HG02678 (cell line): ENCODE data around the gene CYP4V2.

ENCODE experiments used
- ATAC-seq: cut with Tn5 transposase; IDR thresholded peaks from one replicate; pipeline ENCODE4 v1.9.1; 2021; ENCODE audit warnings: mild to moderate bottlenecking, moderate library complexity; ENCODE audit not compliant: unreplicated experiment

Gene CYP4V2

GRCh38 chr4:186172546-186172945 is 18.8 kb upstream of the CYP4V2 start:
- no peak for ATAC-seq

GRCh38 chr4:186188107-186188506 is 3.3 kb upstream of the CYP4V2 start:
- ATAC-seq = no peak

GRCh38 chr4:186189656-186190055 is 1.7 kb upstream of the CYP4V2 start:
- no peak for ATAC-seq

GRCh38 chr4:186190581-186191199 is 677 bp upstream of the CYP4V2 start:
- peak; percentile 30 for ATAC-seq

- ATAC-seq = peak; percentile 1
These were observed 772 bp downstream of the CYP4V2 start for GRCh38 chr4:186192066-186192612.

- no peak for ATAC-seq
These were observed 2.5 kb downstream of the CYP4V2 start for GRCh38 chr4:186193851-186194250.

GRCh38 chr4:186196063-186196462 is 4.7 kb downstream of the CYP4V2 start:
- ATAC-seq = no peak

- ATAC-seq = no peak
These were observed 9.1 kb downstream of the CYP4V2 start for GRCh38 chr4:186200516-186200915.

GRCh38 chr4:186201010-186201409 is 9.6 kb downstream of the CYP4V2 start:
- no peak for ATAC-seq

GRCh38 chr4:186201535-186202230 is 10.3 kb downstream of the CYP4V2 start:
- ATAC-seq = peak; percentile 90

GRCh38 chr4:186202490-186203140 is 11.2 kb downstream of the CYP4V2 start:
- ATAC-seq = no peak

GRCh38 chr4:186203406-186203805 is 12.0 kb downstream of the CYP4V2 start:
- ATAC-seq = no peak

- peak; percentile 54 for ATAC-seq
These were observed 12.8 kb downstream of the CYP4V2 start for GRCh38 chr4:186204103-186204559.

GRCh38 chr4:186204686-186205085 is 13.3 kb downstream of the CYP4V2 start:
- ATAC-seq = no peak

- no peak for ATAC-seq
These were observed 13.8 kb downstream of the CYP4V2 start for GRCh38 chr4:186205156-186205555.

- no peak for ATAC-seq
These were observed 25.2 kb downstream of the CYP4V2 start for GRCh38 chr4:186216465-186217024.

- no peak for ATAC-seq
These were observed 26.4 kb downstream of the CYP4V2 start for GRCh38 chr4:186217733-186218293.

GRCh38 chr4:186221624-186222023 is 30.3 kb downstream of the CYP4V2 start:
- ATAC-seq = no peak

GRCh38 chr4:186225848-186226247 is 34.5 kb downstream of the CYP4V2 start:
- no peak for ATAC-seq

- ATAC-seq = no peak
These were observed 35.3 kb downstream of the CYP4V2 start for GRCh38 chr4:186226521-186227189.

GRCh38 chr4:186227221-186227620 is 35.9 kb downstream of the CYP4V2 start, which contains the start of gene KLKB1:
TSS of gene KLKB1 (plus strand) at chr4:186227507. CDS start at chr4:186228196, 689 bp downstream.
- no peak for ATAC-seq
